Measurements from ENCODE around the gene NFE2L1.

GRCh38 chr17:48006936-48007709 lies 41.0 kb upstream of the NFE2L1 start:
- TF ChIP-seq CTCF (IDR thresholded peaks at IDR 0.05; ENCODE audit: low read length) (no peak), EZH2phosphoT487 (IDR thresholded peaks at IDR 0.05; ENCODE audit: low read length) (no peak)
